Measurements from ENCODE around the gene ATP5F1C.

DNA sequence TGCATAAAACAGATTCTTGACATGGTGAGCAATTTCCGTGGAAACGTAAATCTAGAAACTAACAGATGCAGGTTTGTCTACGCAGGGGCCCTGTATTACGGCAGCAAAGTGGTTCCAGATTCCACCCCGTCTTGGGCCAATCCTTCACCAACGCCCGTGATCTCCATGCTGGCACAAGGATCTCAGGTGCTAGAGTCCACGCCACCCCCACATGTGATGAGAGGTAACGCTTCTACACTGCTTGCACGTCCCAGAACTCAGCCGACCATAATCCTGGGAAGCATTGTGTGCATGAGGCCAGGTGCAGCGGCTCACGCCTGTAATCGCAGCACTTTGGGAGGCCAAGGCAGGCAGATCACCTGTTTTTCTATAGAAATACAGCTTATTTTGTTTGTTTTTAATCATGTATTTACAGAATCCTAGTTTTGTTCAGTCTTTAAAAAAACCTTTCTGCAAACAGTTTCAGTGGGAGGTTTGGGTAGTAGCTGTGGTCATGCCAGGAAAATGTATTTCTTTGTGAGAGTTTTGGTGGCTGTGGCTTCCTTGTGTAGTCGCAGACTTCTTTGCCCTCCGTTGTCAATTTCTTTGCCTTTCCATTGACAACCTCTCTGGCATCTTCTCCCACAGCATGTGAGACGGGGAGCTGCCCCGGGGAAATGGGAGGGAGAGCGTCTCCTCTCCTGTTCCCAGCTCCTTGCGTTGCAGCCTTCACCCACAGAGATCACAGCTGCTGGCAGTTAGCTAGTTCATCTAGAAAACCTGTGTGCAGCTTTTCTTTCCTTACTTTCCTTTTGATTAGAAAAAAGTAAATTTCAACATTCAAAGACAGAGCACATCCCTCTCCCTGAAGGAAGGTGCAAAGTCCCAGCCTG is 49.2 kb upstream of the ATP5F1C start:
- TF ChIP-seq, protein P1, sequence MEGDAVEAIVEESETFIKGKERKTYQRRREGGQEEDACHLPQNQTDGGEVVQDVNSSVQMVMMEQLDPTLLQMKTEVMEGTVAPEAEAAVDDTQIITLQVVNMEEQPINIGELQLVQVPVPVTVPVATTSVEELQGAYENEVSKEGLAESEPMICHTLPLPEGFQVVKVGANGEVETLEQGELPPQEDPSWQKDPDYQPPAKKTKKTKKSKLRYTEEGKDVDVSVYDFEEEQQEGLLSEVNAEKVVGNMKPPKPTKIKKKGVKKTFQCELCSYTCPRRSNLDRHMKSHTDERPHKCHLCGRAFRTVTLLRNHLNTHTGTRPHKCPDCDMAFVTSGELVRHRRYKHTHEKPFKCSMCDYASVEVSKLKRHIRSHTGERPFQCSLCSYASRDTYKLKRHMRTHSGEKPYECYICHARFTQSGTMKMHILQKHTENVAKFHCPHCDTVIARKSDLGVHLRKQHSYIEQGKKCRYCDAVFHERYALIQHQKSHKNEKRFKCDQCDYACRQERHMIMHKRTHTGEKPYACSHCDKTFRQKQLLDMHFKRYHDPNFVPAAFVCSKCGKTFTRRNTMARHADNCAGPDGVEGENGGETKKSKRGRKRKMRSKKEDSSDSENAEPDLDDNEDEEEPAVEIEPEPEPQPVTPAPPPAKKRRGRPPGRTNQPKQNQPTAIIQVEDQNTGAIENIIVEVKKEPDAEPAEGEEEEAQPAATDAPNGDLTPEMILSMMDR (conservative IDR thresholded peaks at IDR 0.05; ENCODE audit: low read depth, low read length): no peak
- no peak for TF ChIP-seq EZH2 (IDR thresholded peaks at IDR 0.05; ENCODE audit: low read length, unreplicated experiment)
- TF ChIP-seq EZH2phosphoT487 (IDR thresholded peaks at IDR 0.05; ENCODE audit: borderline replicate concordance, low read length): no peak
